ENCODE measurements around the gene C1orf50. TPM values are rescaled to one million over a fixed set of nuclear protein-coding genes. Genes with fewer than 3 reads are reported as not detected.

The C1orf50 gene
- total and polyA plus RNA-seq, 2 of the 4 experiments (the other 2 are of a cell fraction) = 2.0 to 6.0 TPM

DNA sequence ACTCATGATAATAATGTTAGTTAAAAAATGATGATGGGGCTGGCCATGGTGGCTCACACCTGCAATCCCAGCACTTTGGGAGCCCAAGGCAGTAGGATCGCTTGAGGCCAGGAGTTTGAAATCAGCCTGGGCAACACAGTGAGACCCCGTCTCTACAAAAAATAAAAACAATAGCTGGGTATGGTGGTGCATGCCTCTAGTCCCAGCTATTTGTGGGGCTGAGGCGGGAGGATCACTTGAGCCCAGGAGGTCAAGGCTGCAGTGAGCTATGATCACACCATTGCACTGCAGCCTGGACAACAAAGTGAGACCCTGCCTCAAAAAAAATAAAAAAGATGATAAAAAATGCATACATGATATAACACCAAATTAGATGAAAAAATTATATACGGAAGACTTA lies 5.5 kb upstream of the C1orf50 start:
- no peak overlapping the region for H3K23ac ChIP-seq (ENCODE audit: low read depth, low read length)
- ChIA-PET CTCF (no interaction called here), POLR2A (ENCODE audit: unreplicated experiment) (interaction anchor here (0.6 kb wide), 1 partner anchor 39 kb away, joined by 5 read pairs; no protein-coding TSS in a partner anchor)
- peaks cover 7% of the 10 kb centered on the region for H3K9me1 ChIP-seq (ENCODE audit: insufficient read depth, low read length)
- no peak overlapping the region for H2BK15ac ChIP-seq (ENCODE audit: low read depth, low read length)
- no peaks in the 10 kb centered on the region for H3K27me3 ChIP-seq (ENCODE audit: control insufficient read depth, insufficient read depth, low read length)
- H4K91ac ChIP-seq (ENCODE audit: insufficient read depth, low read depth, low read length) = no peak overlapping the region
- intact Hi-C loops (cut with micrococcal nuclease) (loop anchor here (10.0 kb wide), 1 partner anchor 427 kb away; the partner anchor contains the start of gene FOXJ3), dilution Hi-C loops (cut with HindIII; ENCODE audit: low sequenced_read_pairs, unreplicated experiment) (no loop called here), in situ Hi-C loops (cut with MboI; ENCODE audit: low sequenced_read_pairs) (no loop called here)
- WGBS, 2 experiments (ENCODE audit: extremely low coverage in 2 of 2, insufficient read length in 1 of 2) = no CpG with 5 or more reads among the region's 4 CpGs
- H4K20me1 ChIP-seq (ENCODE audit: insufficient read depth, low read length) = peaks cover 32% of the 10 kb centered on the region
- H2BK20ac ChIP-seq (ENCODE audit: low read depth, low read length) = no peak overlapping the region
- DNase-seq = no peak
- no peak overlapping the region for H2AFZ ChIP-seq (replicated peaks; ENCODE audit: low read length, poor library complexity)
- peaks cover 31% of the 10 kb centered on the region for H3K36me3 ChIP-seq (ENCODE audit: control insufficient read depth, insufficient read depth, low read length)
- peaks cover 21 to 34% of the 10 kb centered on the region in 2 experiments for H3K79me1 ChIP-seq (ENCODE audit: low read depth in 1 of 2, low read length in 2 of 2)
- TF ChIP-seq RFX5 (IDR thresholded peaks at IDR 0.05; ENCODE audit: low read depth, low read length) (no peak), NFE2L2 (IDR thresholded peaks at IDR 0.05; ENCODE audit: low read depth, low read length) (no peak), POLR2A (IDR thresholded peaks at IDR 0.05; ENCODE audit: low read depth, low read length) (no peak), CTCF (conservative IDR thresholded peaks at IDR 0.05; ENCODE audit: low read depth, low read length) (no peak), BHLHE40 (IDR thresholded peaks at IDR 0.05; ENCODE audit: low read depth, low read length) (no peak)
- H3K56ac ChIP-seq (ENCODE audit: extremely low read depth, insufficient read depth, low read length) = no peak overlapping the region
- no peaks in the 10 kb centered on the region; the same call in 1 of the 2 replicates for H3K4me1 ChIP-seq (ENCODE audit: control insufficient read depth, insufficient read depth, low read length)
- H3K27ac ChIP-seq (ENCODE audit: insufficient read depth, low read length) = no peak overlapping the region
- no peak overlapping the region for H2BK5ac ChIP-seq (ENCODE audit: low read depth, low read length, poor library complexity, severe bottlenecking)
- no peak overlapping the region for H3K4ac ChIP-seq (ENCODE audit: low read depth, low read length)
- H2AK9ac ChIP-seq (replicated peaks; ENCODE audit: low read depth, low read length, poor library complexity) = no peak overlapping the region
- no peak overlapping the region for H3K18ac ChIP-seq (ENCODE audit: low read depth, low read length)
- no peak for ATAC-seq (ENCODE audit: low read depth)
- no peak overlapping the region for H3K4me3 ChIP-seq (ENCODE audit: insufficient read depth, low read depth, low read length)
- no peak overlapping the region for H3K14ac ChIP-seq (replicated peaks; ENCODE audit: low read depth, low read length)
- H4K5ac ChIP-seq (ENCODE audit: low read depth, low read length) = no peak overlapping the region
- H2AK5ac ChIP-seq (ENCODE audit: low read depth, low read length) = no peak overlapping the region
- BruUV-seq (replicated peaks) = no TSS peak
- H4K8ac ChIP-seq (ENCODE audit: low read depth in 2 of 2, low read length in 2 of 2) = no peak overlapping the region
- no peak overlapping the region for H3K9ac ChIP-seq (ENCODE audit: low read depth, low read length)
- H3K4me2 ChIP-seq (ENCODE audit: low read depth, low read length) = no peak overlapping the region
- no peak overlapping the region for H2BK120ac ChIP-seq (ENCODE audit: low read depth, low read length)
- H3K9me3 ChIP-seq (ENCODE audit: control insufficient read depth, insufficient read depth, low read length) = no peaks in the 10 kb centered on the region
